Measurements from ENCODE around the gene DACH1.

- TF ChIP-seq CTCF (conservative IDR thresholded peaks at IDR 0.05 in 1 of 2, IDR thresholded peaks at IDR 0.05 in 1 of 2; ENCODE audit: low read depth in 1 of 2, low read length in 2 of 2) = no peak
- no peak for TF ChIP-seq EZH2 (IDR thresholded peaks at IDR 0.05; ENCODE audit: low read length, missing control alignments)
Measured at GRCh38 chr13:71589032-71589431, 278.0 kb downstream of the DACH1 start.

All from fibroblast of lung (primary cell).